Neural crest cell (in vitro differentiated cells): ENCODE data around the gene SNX27. TPM values are rescaled to one million over a fixed set of nuclear protein-coding genes. Genes with fewer than 3 reads are reported as not detected.
"Not testable (repeated sequence)": the region's sequence is repeated elsewhere in the genome, so short reads cannot be mapped to it uniquely, and the experiment has no call there.

ENCODE experiments used
- DNase-seq: peaks from one replicate; pipeline ENCODE4 v3.0.0; 2021; ENCODE audit warnings: low read depth, mixed read lengths, low spot score
- H3K27ac Mint-ChIP-seq: one replicate; pipeline ENCODE4 v1.8.0; 2021; ENCODE audit warnings: mild to moderate bottlenecking, mixed read lengths; ENCODE audit not compliant: unreplicated experiment
- H3K27me3 Mint-ChIP-seq: 2 replicates; pipeline ENCODE4 v1.8.0; 2021; ENCODE audit warnings: low read depth, mild to moderate bottlenecking, mixed read lengths
- H3K36me3 Mint-ChIP-seq: 2 replicates; pipeline ENCODE4 v1.8.0; 2021; ENCODE audit warnings: low read depth, mild to moderate bottlenecking, mixed read lengths
- H3K4me1 Mint-ChIP-seq: 2 replicates; pipeline ENCODE4 v1.8.0; 2021; ENCODE audit warnings: mixed read lengths
- H3K4me3 Mint-ChIP-seq: one replicate; pipeline ENCODE4 v1.8.0; 2021; ENCODE audit warnings: mild to moderate bottlenecking, mixed read lengths
- H3K9me3 Mint-ChIP-seq: 2 replicates; pipeline ENCODE4 v1.8.0; 2021; ENCODE audit warnings: mixed read lengths
- CTCF ChIP-seq: fragments of 200-600 bp; sonication (generic); conservative IDR thresholded peaks from 2 replicates; pipeline ENCODE4 v1.5.0; 2021; ENCODE audit warnings: antibody characterized with exemption, mild to moderate bottlenecking
- total RNA-seq: library from RNA; stranded (reverse); gene quantifications from 2 replicates; pipeline ENCODE4 v1.2.1, GENCODE V29; 2021

Gene SNX27
- total RNA-seq, 1 donor from 2014 or later = 48.3 TPM

GRCh38 chr1:151590961-151591360 lies 20.9 kb upstream of the SNX27 start:
- Mint-ChIP-seq H3K4me1 (peaks cover 12% of the 10 kb centered on the region), H3K4me3 (no peak overlapping the region), H3K36me3 (peaks cover 3% of the 10 kb centered on the region), H3K27ac (no peak overlapping the region), H3K9me3 (peaks cover 8% of the 10 kb centered on the region), H3K27me3 (peaks cover 9% of the 10 kb centered on the region)
- no peak for DNase-seq
- TF ChIP-seq CTCF = no peak

GRCh38 chr1:151593730-151594129 lies 18.1 kb upstream of the SNX27 start:
- Mint-ChIP-seq H3K4me3 (no peak overlapping the region), H3K27ac (no peak overlapping the region), H3K4me1 (peaks cover 5% of the 10 kb centered on the region), H3K9me3 (peaks cover 8% of the 10 kb centered on the region), H3K36me3 (peaks cover 3% of the 10 kb centered on the region), H3K27me3 (peaks cover 16% of the 10 kb centered on the region)
- TF ChIP-seq CTCF = no peak
- no peak for DNase-seq

GRCh38 chr1:151594143-151594625 lies 17.7 kb upstream of the SNX27 start:
- TF ChIP-seq CTCF = peak; percentile 94
- H3K27ac Mint-ChIP-seq = no peak overlapping the region
- peaks cover 8% of the 10 kb centered on the region for H3K9me3 Mint-ChIP-seq
- DNase-seq = peak; percentile 51
- peaks cover 5% of the 10 kb centered on the region for H3K4me1 Mint-ChIP-seq
- peaks cover 3% of the 10 kb centered on the region for H3K36me3 Mint-ChIP-seq
- H3K4me3 Mint-ChIP-seq = no peak overlapping the region
- H3K27me3 Mint-ChIP-seq = peaks cover 16% of the 10 kb centered on the region

GRCh38 chr1:151596166-151596953 lies 15.5 kb upstream of the SNX27 start:
- no peaks in the 10 kb centered on the region for H3K9me3 Mint-ChIP-seq
- peaks cover 5% of the 10 kb centered on the region for H3K4me1 Mint-ChIP-seq
- no peak overlapping the region for H3K27ac Mint-ChIP-seq
- no peaks in the 10 kb centered on the region for H3K36me3 Mint-ChIP-seq
- DNase-seq = no peak
- peaks cover 16% of the 10 kb centered on the region for H3K27me3 Mint-ChIP-seq
- H3K4me3 Mint-ChIP-seq = no peak overlapping the region
- no peak for TF ChIP-seq CTCF

GRCh38 chr1:151602550-151602949 lies 9.3 kb upstream of the SNX27 start:
- H3K36me3 Mint-ChIP-seq, H3K27me3 Mint-ChIP-seq, DNase-seq, H3K4me3 Mint-ChIP-seq, H3K27ac Mint-ChIP-seq, H3K4me1 Mint-ChIP-seq, H3K9me3 Mint-ChIP-seq: not testable (repeated sequence)

GRCh38 chr1:151604291-151604690 lies 7.6 kb upstream of the SNX27 start:
- Mint-ChIP-seq H3K4me3 (no peak overlapping the region), H3K27ac (no peak overlapping the region), H3K36me3 (no peaks in the 10 kb centered on the region), H3K4me1 (peaks cover 5% of the 10 kb centered on the region), H3K9me3 (no peaks in the 10 kb centered on the region), H3K27me3 (peaks cover 5% of the 10 kb centered on the region)
- TF ChIP-seq CTCF = no peak
- DNase-seq = no peak
